Measurements from ENCODE around the gene CFAP54. TPM values are rescaled to one million over a fixed set of nuclear protein-coding genes. Genes with fewer than 3 reads are reported as not detected.
"Not testable (repeated sequence)": the region's sequence is repeated elsewhere in the genome, so short reads cannot be mapped to it uniquely, and the experiment has no call there.

Gene CFAP54
- total RNA-seq, 1 donor from 2014 or later = 1.2 TPM

DNA sequence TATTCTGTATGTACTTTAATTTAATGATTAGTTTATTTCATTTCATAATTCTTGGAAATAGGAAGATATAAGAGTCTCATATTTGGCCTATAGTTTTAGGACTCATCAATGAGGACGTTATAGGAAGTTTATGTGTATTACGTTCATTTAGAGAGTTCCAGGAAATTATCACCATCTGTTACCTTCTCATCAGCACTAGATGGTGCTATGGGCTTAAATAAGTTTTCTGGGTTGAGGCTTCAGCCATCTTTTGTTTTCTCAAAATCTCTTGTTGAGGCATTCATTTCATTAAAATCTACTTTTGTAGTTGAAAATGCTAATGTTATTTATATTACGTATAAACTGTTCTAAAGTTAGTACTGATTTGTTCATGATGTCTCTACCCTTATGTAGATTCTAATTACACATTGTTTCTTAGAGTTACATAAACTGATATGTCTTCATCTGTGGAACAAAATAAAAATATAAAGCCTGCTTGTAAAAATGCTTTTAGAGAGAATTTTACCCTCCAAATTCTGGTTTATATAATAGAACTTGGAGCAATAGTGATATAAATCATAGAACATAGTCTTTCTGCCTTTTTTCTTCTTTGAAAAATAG, 89.2 kb downstream of the CFAP54 start:
- intact Hi-C loops (cut with DNase I) = no loop called here
- DNase-seq (ENCODE audit: low spot score) (no peak), ATAC-seq (no peak)

DNA sequence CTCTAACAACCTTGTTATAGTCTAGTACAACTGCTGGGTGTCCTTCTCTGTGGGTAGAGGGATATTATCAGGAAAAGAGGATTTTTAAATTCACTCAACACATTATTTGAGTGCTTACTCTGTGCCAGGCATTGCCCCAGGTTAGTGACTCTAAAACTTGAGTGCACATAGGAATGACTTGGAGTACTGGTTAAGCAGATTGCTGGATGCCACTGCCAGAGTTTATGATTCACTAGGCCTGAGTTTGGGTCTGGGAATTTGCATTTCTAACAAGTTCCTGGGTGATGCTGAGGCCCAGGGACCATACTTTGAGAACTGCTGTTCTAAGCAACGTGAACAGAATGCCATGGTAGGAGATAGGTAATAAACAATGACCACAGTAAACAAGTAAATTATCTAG, 96.6 kb downstream of the CFAP54 start:
- DNase-seq (ENCODE audit: low spot score) = no peak
- intact Hi-C loops (cut with DNase I) = no loop called here
- no peak for ATAC-seq

DNA sequence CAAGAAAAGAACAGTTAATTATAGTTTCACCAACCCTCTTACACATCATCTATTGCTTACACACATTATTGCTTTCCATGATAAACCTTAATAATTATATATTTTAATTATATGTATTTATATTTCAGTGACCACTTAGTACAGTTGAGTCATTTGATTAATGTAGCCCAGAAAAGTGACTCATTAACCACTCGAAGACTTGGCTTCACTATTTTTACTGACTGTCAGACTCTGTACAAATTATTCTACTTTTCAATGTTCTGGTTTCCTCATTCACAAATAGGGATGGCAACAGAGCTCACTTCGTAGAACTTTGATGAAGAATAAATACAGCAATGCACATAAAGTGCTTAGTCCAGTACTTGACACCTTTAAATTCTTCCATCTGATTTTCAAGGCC, 98.3 kb downstream of the CFAP54 start:
- intact Hi-C loops (cut with DNase I) = no loop called here
- no peak for DNase-seq (ENCODE audit: low spot score)
- no peak for ATAC-seq

DNA sequence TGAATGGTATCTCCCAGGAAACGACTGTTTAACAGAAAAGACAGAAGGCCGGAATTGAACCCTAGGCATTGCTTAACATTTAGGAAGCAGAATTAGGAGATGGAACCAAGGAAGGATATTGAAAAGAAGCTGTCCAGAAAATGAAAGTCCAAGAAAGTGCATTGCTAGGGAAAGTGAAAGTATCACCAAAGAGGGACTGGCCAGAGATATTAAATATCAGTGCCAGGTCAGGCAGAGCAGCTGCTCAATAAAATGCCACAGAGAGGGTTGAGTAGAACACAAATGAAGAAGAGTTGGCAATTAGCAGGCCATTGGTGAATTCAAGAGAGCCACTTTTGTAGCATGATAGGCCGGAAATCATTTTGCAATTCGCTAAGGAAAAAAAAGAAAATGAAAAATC, 101.6 kb downstream of the CFAP54 start:
- intact Hi-C loops (cut with DNase I) = no loop called here
- ATAC-seq (no peak), DNase-seq (ENCODE audit: low spot score) (no peak)

DNA sequence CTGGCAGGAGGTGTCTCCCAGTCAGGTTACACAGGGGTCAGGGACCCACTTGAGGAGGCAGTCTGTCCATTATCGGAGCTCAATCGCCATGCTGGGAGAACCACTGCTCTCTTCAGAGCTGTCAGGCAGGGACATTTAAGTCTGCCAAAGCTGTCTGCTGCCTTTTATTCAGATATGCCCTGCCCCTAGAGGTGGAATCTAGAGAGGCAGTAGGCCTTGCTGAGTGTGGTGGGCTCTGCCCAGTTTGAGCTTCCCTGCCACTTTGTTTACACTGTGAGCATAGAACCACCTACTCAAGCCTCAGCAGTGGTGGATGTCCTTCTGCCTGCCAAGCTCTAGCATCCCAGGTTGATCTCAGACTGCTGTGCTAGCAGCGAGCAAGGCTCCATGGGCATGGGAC, 115.0 kb downstream of the CFAP54 start:
- intact Hi-C loops (cut with DNase I); DNase-seq (ENCODE audit: low spot score); ATAC-seq: not testable (repeated sequence)

DNA sequence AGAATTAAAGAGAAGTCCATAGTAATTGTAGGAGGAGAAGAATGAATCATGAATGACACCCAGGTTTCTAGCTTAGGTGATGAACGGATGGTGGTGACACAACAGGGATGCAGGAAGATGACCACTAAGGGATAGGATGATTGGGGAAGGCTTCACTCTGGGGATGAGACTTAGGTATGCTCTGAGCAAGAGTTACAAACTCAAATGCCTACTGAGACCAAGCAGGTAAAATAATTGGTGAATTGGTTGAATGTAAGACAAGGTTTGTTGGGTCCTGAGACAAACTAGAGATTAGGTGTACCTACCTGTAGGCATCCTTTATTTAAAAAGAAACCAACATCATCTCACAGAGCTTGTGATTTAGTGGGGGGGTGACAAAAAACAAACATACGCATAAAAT, 116.3 kb downstream of the CFAP54 start:
- intact Hi-C loops (cut with DNase I) = no loop called here
- DNase-seq (ENCODE audit: low spot score) = no peak
- no peak for ATAC-seq

DNA sequence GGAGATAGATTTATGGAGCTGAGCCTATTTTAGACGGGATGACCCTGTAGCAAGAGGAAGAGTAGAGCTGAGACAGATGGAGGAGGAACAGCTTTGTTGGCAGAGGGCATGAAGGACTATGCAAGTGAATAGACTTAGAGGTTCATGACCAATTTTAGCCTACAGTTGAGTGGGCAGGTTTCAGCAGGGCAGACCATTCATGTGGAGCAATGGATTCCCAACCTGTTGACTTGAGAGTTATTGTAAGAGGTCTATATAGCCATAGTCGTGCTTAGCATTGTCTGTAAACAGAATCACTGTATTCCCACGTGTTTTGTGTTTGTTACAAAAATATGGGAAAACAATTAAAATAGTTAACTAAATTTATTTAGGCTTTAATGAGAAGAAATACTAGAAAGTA, 116.8 kb downstream of the CFAP54 start:
- no peak for DNase-seq (ENCODE audit: low spot score)

DNA sequence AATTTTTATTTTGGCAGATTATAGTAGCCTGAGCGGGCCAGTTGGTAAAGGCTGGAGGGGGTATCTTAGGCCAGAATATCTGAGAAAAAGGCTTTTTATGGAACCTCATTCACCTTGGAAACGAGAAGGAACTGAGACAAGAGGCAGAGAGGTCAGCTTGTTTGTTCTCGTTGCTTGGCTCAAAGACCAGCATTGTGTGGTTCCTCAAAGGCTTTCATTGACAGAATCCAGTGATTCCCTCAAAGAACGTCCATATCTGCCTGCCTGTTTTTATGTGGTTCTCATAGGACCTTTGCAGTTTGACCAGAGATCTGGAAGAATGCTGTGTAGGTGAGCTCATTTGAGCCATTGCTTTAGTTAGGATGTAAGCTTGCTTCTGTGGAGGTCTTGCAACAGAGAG, 117.3 kb downstream of the CFAP54 start:
- ATAC-seq (no peak), DNase-seq (ENCODE audit: low spot score) (no peak)
- intact Hi-C loops (cut with DNase I) = no loop called here

More for the DNA sequence above, 116.8 kb downstream of the CFAP54 start:
- intact Hi-C loops (cut with DNase I) = no loop called here
- ATAC-seq = no peak

DNA sequence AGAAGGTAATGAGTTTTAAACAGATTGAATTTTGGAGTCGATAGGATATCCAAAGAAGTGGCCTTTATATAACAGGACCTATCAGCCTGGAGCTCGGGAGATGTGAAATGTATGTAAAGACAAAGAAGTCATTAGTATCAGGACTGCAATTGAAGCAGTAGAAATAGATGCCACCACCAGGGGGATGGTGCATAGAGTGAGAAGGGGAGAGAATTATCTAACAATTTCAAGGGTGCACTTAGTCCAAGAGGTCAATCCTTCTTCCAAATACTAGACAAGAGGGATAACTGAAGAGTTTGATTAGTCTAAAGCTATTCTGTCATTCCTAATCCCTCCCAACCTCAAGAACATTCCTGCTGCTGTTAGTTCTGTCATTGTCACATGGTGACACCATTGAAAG, 127.8 kb downstream of the CFAP54 start:
- ATAC-seq (no peak), DNase-seq (ENCODE audit: low spot score) (no peak)
- intact Hi-C loops (cut with DNase I) = no loop called here

DNA sequence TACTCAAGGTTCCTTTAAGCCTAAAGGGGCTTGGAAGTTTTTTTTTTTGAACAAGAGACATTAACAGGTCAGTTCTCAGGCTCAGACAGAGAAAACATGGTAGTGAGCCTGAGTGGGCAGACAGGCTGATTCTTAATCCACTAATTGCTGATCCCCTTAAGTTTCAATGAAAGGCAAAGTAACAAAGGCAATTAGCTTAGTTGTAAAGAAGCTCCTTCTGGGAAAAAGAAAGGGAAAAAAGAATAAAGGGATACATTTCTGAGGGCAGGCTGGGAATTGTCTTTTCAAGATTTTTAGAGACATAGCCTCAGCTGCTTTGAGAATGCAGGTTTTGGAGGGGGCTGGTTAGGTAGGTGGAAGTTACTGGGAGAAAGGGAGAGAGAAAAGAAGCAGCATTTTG, 133.8 kb downstream of the CFAP54 start:
- DNase-seq (ENCODE audit: low spot score) = no peak
- intact Hi-C loops (cut with DNase I) = no loop called here
- no peak for ATAC-seq

DNA sequence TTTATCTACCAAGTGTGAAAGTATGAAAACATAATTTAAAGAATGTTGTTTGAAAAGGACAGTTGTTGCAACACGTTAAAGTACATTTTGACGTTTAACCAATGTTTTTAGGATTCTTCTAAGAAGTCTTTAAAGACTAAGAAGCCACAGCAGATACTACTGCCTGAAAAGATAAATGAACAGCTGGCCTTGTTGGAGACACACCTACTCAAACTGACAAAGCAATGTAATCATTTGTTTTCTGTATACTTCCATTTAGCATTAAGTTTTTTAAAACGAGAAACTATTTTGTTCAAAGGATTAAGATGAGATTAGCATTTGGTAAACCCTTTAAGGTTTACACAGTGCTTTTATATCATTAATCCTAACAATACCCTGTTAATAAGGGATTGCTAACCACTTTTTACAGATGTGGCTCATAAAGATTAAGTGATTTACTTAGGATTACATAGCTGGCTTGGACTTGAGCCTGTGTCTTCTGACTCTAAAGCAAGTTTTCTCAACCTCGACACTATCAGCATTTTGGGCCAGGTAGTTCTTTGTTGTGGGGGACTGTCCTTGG, 134.4 kb downstream of the CFAP54 start:
- no peak for ATAC-seq
- intact Hi-C loops (cut with DNase I) = no loop called here
- DNase-seq (ENCODE audit: low spot score) = no peak

DNA sequence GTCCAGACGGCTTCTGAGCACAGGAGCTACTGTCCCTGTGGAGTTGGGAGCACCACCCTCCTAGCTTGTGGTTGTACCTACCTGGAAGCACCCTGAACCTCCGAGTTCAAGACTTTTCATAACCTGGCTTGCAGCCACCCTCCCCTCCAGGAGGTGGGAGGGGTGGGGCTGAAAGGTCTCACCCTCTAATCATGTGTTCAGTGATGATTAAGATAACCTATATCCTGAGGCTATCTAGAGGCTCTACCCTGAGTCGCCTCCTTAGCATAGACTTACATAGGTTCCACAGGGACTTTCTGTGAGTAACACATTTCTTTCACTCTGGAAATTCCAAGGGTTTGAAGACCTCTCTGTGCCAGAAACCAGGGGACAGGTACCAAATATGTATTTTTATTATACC, 146.5 kb downstream of the CFAP54 start:
- intact Hi-C loops (cut with DNase I) = no loop called here
- no peak for ATAC-seq
- no peak for DNase-seq (ENCODE audit: low spot score)

DNA sequence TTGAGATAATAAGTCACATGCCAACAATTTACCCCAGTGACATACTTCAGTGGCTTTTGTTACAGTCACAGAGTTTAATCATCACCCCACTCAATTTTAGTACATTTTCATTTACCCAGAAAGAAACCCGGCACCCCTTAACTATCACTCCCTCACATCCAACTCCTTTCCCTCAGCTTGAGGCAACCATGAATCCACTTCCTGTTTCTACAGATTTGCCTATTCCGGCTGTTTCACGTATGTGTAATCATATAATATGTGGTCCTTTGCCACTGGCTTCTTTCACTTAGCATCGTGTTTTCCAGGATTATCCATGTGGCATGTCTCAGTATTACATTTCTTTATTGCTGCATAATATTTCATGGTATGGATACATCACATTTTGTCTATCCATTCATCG, 147.5 kb downstream of the CFAP54 start:
- no peak for DNase-seq (ENCODE audit: low spot score)
- intact Hi-C loops (cut with DNase I) = no loop called here
- no peak for ATAC-seq

DNA sequence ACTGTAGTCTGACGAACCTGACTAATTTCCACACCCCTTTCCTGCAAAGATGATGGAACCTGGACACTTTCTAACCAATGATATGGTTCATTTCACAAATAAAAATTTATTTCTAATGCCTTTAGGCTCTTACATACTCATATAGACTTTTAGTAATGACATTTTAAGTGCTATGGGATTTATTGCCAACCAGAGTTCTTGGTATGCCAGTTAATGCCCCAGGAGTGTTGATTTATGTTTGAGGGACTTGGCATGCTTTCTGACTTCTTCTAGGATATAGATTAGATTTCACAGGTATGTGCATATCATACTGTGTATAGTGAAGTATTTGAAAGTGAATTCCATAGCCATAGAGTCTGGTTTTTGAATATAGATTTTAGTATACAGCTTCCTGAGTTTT, 159.5 kb downstream of the CFAP54 start:
- intact Hi-C loops (cut with DNase I) = no loop called here
- DNase-seq (ENCODE audit: low spot score) (no peak), ATAC-seq (no peak)

DNA sequence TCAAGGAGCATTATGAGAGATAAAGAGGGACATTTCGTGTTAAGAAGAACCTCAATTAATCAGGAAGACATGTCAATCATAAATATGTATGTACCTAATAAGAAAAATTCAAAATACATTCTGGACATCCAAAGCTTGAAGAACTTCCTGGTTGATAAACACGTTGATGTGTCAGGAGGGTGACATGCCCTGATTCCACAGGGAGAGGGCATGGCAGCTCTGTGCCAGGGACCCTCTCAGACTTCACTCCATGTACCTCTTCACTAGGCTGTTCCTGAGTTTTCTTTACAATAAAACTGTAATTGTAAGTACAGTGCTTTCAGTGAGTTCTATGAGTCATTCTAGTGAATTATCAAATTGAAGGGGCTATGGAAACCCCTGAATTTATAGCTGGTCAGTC, 163.5 kb downstream of the CFAP54 start:
- no peak for ATAC-seq
- DNase-seq (ENCODE audit: low spot score) = no peak
- intact Hi-C loops (cut with DNase I) = no loop called here

DNA sequence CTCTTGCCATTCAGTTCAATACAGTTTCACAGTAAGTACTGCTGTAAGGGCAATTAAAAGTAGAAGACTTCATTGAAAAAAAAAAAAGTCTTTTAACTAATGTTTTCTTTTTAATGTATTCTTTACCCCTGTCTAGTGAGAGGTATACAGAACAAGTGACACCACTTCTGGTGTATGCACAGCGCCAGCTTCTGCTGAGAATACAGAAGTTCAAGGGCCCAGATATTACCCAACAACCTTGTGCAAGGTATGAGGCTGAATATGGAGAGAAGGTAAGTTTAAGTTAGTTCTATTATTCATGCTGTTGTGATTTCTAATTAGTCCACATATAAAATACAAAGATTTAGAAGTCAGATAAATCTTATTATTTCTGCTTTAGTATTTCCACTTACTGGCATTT, 168.7 kb downstream of the CFAP54 start:
- ATAC-seq = no peak
- intact Hi-C loops (cut with DNase I) = no loop called here
- no peak for DNase-seq (ENCODE audit: low spot score)

DNA sequence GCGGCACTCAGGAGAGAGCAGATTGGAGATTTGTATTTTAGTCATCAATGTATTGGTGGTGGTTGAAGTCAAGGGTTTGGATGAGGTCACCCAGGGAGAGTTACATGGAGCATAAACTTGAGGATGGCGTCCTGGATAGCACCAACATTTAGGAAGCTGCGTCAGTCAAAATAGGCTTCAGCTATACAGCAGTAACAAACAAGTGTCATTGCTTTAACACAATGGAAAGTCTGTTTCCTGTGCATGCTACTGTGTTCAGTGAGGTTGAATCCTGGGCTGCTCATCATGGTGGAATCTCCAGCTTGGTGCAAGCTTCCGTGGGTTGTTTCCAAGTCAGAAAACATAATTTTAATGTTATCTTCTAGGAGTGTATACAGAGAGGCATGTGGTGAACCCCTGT, 180.4 kb downstream of the CFAP54 start:
- intact Hi-C loops (cut with DNase I) = no loop called here
- DNase-seq (ENCODE audit: low spot score) = no peak
- no peak for ATAC-seq

DNA sequence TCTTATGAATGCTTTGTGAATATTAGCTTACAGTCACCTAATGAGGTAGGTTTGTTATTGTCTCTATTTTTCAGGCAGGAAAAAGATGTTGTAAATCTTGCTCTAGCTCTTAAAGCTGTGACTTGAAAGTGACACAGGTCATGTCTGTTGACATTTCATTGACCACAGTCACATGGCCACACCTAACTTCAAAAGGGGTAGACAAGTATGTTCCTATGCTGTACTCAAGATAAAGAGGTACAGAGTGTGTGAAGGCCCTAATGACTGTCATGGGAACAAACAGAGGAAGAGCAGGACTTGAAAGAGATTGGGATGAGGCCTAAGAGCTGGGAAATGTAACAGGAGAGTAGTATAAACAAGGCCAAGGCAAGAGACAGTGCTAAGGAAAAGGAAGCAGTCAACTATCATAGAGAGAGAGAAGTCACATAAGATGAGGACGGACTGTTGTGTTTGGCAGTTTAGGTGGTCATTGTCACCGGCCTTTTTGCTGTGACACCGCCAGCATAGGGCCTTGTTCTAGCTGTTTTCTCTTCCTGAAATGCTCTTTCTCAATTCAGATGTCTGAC, 181.0 kb downstream of the CFAP54 start:
- ATAC-seq (no peak), DNase-seq (ENCODE audit: low spot score) (no peak)
- intact Hi-C loops (cut with DNase I) = no loop called here

DNA sequence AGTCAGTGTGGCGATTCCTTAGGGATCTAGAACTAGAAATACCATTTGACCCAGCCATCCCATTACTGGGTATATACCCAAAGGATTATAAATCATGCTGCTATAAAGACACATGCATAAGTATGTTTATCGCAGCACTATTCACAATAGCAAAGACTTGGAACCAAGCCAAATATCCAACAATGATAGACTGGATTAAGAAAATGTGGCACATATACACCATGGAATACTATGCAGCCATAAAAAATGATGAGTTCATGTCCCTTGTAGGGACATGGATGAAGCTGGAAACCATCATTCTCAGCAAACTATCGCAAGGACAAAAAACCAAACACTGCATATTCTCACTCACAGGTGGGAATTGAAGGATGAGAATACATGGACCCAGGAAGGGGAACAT, 186.1 kb downstream of the CFAP54 start:
- not testable (repeated sequence) for ATAC-seq; DNase-seq (ENCODE audit: low spot score)
- intact Hi-C loops (cut with DNase I) = loop anchor here (5.0 kb wide), 1 partner anchor 472 kb away; no protein-coding TSS in a partner anchor

DNA sequence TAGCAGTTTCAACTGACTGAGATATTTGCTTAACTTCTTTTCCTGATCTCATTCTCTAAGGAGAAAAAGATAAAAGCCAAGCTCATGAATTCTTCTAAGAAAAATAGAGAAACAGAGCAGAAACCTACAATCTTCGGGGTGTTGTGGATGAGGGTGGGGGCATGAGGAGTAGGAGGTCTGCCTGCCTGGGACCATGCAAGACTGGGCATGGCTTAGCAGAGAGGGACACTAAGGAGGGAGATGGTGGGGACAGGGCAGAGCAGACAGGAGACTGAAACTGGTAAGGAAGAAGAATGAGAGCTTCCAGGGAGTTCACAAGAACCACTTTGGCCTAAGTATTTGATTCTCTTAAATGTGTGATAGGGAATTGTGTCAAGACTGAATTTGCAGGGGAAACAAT, 188.0 kb downstream of the CFAP54 start:
- DNase-seq (ENCODE audit: low spot score) = no peak
- no peak for ATAC-seq
- intact Hi-C loops (cut with DNase I) = loop anchor here (5.0 kb wide), 1 partner anchor 470 kb away; no protein-coding TSS in a partner anchor

DNA sequence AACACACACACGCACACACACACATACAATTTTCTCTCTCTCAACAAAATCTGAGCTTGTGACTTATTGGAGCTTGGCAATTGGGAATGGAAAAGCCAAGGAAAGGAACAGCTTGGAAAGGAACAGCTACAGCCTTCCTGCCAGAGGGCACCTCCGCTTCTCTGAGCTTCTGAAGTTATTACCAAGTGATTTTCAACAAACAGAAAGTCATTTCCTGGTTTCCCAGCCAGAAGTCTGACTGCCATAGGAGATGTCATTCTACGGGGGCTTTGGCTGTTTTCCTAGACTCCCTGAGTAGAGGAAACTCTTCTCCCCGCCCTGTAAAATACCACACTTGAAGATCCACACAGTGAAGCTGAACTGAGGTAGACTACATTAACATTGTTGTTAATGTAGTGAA, 198.3 kb downstream of the CFAP54 start:
- intact Hi-C loops (cut with DNase I) = no loop called here
- no peak for ATAC-seq
- no peak for DNase-seq (ENCODE audit: low spot score)
